Transverse colon (tissue), 4 donors: ENCODE results near the gene MYMK. TPM values are rescaled to one million over a fixed set of nuclear protein-coding genes. Genes with fewer than 3 reads are reported as not detected.

ENCODE experiments used
- DNase-seq: peaks from one replicate; pipeline ENCODE4 v3.0.0-alpha.2; 2019
- H3K27ac ChIP-seq, 4 donors: fragments of 200-600 bp; sonication (generic); 2 replicates each; pipeline ENCODE4 v1.5.1; 2016 to 2018; ENCODE audit warnings: inconsistent platforms in 4 of 4
- H3K27me3 ChIP-seq: fragments of 200-600 bp; sonication (generic); 2 replicates; pipeline ENCODE4 v1.5.1; 2017; ENCODE audit warnings: inconsistent platforms
- H3K36me3 ChIP-seq, 4 donors: fragments of 200-600 bp; sonication (generic); 2 replicates each; pipeline ENCODE4 v1.5.1; 2017 to 2019; ENCODE audit warnings: inconsistent platforms in 4 of 4
- H3K4me1 ChIP-seq, 4 donors: fragments of 200-600 bp; sonication (generic); 2 replicates each; pipeline ENCODE4 v1.5.1; 2017 to 2020; ENCODE audit warnings: inconsistent platforms in 4 of 4
- H3K4me3 ChIP-seq, 4 donors: fragments of 200-600 bp; sonication (generic); 1 replicate in 1 of 4; 2 replicates in 3 of 4; pipeline versions ENCODE4 v1.5.1 to v1.6.1; 2017 to 2019; ENCODE audit warnings: inconsistent platforms in 4 of 4
- H3K9me3 ChIP-seq, 2 donors: fragments of 200-600 bp; sonication (generic); 2 replicates each; pipeline ENCODE4 v1.5.1; 2017 to 2019; ENCODE audit warnings: inconsistent platforms in 2 of 2
- EP300 ChIP-seq: sonication (generic); formaldehyde crosslinking; IDR thresholded peaks from one replicate; pipeline ENCODE4 v1.6.1; 2017; ENCODE audit warnings: antibody characterized with exemption, low read depth
- POLR2A ChIP-seq: fragments of 450-650 bp; IDR thresholded peaks from one replicate; pipeline ENCODE4 v1.6.1; 2016; ENCODE audit warnings: antibody characterized with exemption, mild to moderate bottlenecking, moderate library complexity
- POLR2AphosphoS5 ChIP-seq, 3 donors: sonication (generic); formaldehyde crosslinking; IDR thresholded peaks; one replicate each; pipeline ENCODE4 v1.6.1; 2016; ENCODE audit warnings: antibody characterized with exemption in 3 of 3
- WGBS, 2 donors: methylation state at CpG; one replicate each; pipeline ENCODE4 v1.1.5; 2018; ENCODE audit warnings: low coverage in 1 of 2; 5-methylcytosine and 5-hydroxymethylcytosine counted together
- in situ Hi-C, 4 donors: fragments of 200-750 bp; cut with MboI; loops; one replicate each; pipeline versions ENCODE4 v1.15.0 to v1.15.1; 2017; ENCODE audit warnings: low sequenced_read_pairs in 3 of 4, low pct_ligation_motif_present in 1 of 4, low pct_unique_long_range_greater_than_20kb in 1 of 4
- intact Hi-C: fragments of 100-400 bp; cut with DNase I; formaldehyde crosslinking; loops from one replicate; pipeline ENCODE4 v1.15.1; 2023; ENCODE audit warnings: low total_unique reads
- total RNA-seq, 4 donors: library from RNA; depleted of rRNA; stranded (reverse); fragments of >200 nt; gene quantifications; one replicate each; pipeline ENCODE4 v1.1.0, GENCODE V29; 2016
- TF ChIP-seq, protein P1 (sequence below), 5 experiments: fragments of 200-600 bp in 3 of 5; fragments of 450-650 bp in 2 of 5; sonication (generic) in 3 of 5; IDR thresholded peaks; 1 replicate in 2 of 5; 2 replicates in 3 of 5; pipeline ENCODE4 v1.5.1; 2016 to 2017; ENCODE audit warnings: antibody characterized with exemption in 5 of 5, inconsistent platforms in 3 of 5, mild to moderate bottlenecking in 2 of 5, moderate library complexity in 1 of 5

MYMK gene
- total RNA-seq, 4 donors from 2014 or later: not detected

GRCh38 chr9:133545494-133546286 lies 20.9 kb upstream of the MYMK start:
- WGBS, 2 donors: 79 to 80% methylated on average over 10 to 25 of the region's 25 CpGs
- H3K27me3 ChIP-seq: no peaks in the 10 kb centered on the region
- in situ Hi-C loops (loop anchor here in 1 of 4 donors (25.0 kb wide), 1 partner anchor 167 kb away; no protein-coding TSS in a partner anchor), intact Hi-C loops (no loop called here)
- TF ChIP-seq, protein P1, sequence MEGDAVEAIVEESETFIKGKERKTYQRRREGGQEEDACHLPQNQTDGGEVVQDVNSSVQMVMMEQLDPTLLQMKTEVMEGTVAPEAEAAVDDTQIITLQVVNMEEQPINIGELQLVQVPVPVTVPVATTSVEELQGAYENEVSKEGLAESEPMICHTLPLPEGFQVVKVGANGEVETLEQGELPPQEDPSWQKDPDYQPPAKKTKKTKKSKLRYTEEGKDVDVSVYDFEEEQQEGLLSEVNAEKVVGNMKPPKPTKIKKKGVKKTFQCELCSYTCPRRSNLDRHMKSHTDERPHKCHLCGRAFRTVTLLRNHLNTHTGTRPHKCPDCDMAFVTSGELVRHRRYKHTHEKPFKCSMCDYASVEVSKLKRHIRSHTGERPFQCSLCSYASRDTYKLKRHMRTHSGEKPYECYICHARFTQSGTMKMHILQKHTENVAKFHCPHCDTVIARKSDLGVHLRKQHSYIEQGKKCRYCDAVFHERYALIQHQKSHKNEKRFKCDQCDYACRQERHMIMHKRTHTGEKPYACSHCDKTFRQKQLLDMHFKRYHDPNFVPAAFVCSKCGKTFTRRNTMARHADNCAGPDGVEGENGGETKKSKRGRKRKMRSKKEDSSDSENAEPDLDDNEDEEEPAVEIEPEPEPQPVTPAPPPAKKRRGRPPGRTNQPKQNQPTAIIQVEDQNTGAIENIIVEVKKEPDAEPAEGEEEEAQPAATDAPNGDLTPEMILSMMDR (IDR thresholded peaks at IDR 0.05): no peak
- no peak for TF ChIP-seq POLR2A
- TF ChIP-seq POLR2AphosphoS5 (IDR thresholded peaks at IDR 0.05): no peak
- no peak for TF ChIP-seq EP300
- no peaks in the 10 kb centered on the region for H3K36me3 ChIP-seq
- H3K4me1 ChIP-seq: no peaks in the 10 kb centered on the region
- H3K9me3 ChIP-seq: no peaks in the 10 kb centered on the region
- H3K27ac ChIP-seq: peak overlapping the region in 1 of 4 donors; percentile 12
- no peak overlapping the region for H3K4me3 ChIP-seq
- DNase-seq: no peak

GRCh38 chr9:133543772-133544467 lies 19.2 kb upstream of the MYMK start:
- no peaks in the 10 kb centered on the region for H3K9me3 ChIP-seq
- in situ Hi-C loops: loop anchor here in 1 of 4 donors (25.0 kb wide), 1 partner anchor 168 kb away; no protein-coding TSS in a partner anchor
- no peaks in the 10 kb centered on the region for H3K27me3 ChIP-seq
- H3K27ac ChIP-seq: no peak overlapping the region
- intact Hi-C loops: no loop called here
- H3K4me1 ChIP-seq: peaks cover 0 to 12% (median 6%) of the 10 kb centered on the region in 4 donors
- DNase-seq: no peak
- H3K4me3 ChIP-seq: no peak overlapping the region
- 82% methylated on average over 16 of the region's 16 CpGs; no CpG with 5 or more reads in 1 of the 2 donors for WGBS, 2 donors
- TF ChIP-seq POLR2A (no peak), POLR2AphosphoS5 (IDR thresholded peaks at IDR 0.05) (no peak), EP300 (no peak)
- TF ChIP-seq, protein P1 (IDR thresholded peaks at IDR 0.05): no peak
- H3K36me3 ChIP-seq: no peaks in the 10 kb centered on the region

DNA sequence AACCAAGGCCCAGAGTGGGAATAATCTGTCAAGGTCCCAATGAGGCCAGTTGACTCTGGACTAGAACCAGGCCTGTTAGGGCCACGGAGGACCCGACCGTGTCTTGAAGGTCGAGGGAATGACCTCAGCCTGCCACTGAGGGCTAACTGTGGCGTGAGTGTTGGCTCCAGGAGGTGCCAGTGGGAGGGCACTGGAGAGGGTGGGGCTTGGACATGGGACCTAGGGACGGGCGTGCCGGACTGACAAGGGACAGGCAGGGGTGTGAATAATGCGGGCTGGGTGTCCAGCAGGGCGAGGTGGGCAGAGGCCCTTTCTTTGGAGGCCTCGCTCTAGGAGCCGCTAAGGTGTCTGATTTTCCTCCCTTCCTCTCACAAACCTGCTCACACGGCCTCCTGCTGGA lies 17.2 kb upstream of the MYMK start:
- H3K36me3 ChIP-seq: no peaks in the 10 kb centered on the region
- in situ Hi-C loops (loop anchor here in 1 of 4 donors (25.0 kb wide), 1 partner anchor 170 kb away; no protein-coding TSS in a partner anchor), intact Hi-C loops (no loop called here)
- 81% methylated on average over 13 of the region's 13 CpGs; no CpG with 5 or more reads in 1 of the 2 donors for WGBS, 2 donors
- H3K27me3 ChIP-seq: no peaks in the 10 kb centered on the region
- H3K9me3 ChIP-seq: no peaks in the 10 kb centered on the region
- DNase-seq: no peak
- H3K4me1 ChIP-seq: peaks cover 0 to 12% (median 7%) of the 10 kb centered on the region in 4 donors
- H3K4me3 ChIP-seq: no peak overlapping the region
- no peak overlapping the region for H3K27ac ChIP-seq
- TF ChIP-seq, protein P1 (IDR thresholded peaks at IDR 0.05): no peak
- no peak for TF ChIP-seq POLR2AphosphoS5 (IDR thresholded peaks at IDR 0.05)
- TF ChIP-seq EP300: no peak
- TF ChIP-seq POLR2A: no peak

- no peak overlapping the region for H3K27ac ChIP-seq
Observed at GRCh38 chr9:133540698-133541025, 15.9 kb upstream of the MYMK start.

More at GRCh38 chr9:133540698-133541025, 15.9 kb upstream of the MYMK start:
- in situ Hi-C loops (loop anchor here in 1 of 4 donors (25.0 kb wide), 1 partner anchor 172 kb away; no protein-coding TSS in a partner anchor), intact Hi-C loops (no loop called here)
- H3K4me1 ChIP-seq: peaks cover 0 to 12% (median 7%) of the 10 kb centered on the region in 4 donors
- DNase-seq: no peak
- peaks cover 2% of the 10 kb centered on the region for H3K27me3 ChIP-seq
- H3K9me3 ChIP-seq: no peaks in the 10 kb centered on the region
- no peak overlapping the region for H3K4me3 ChIP-seq
- TF ChIP-seq EP300 (no peak), POLR2AphosphoS5 (IDR thresholded peaks at IDR 0.05) (no peak), POLR2A (no peak)
- TF ChIP-seq, protein P1 (IDR thresholded peaks at IDR 0.05): no peak
- no peaks in the 10 kb centered on the region for H3K36me3 ChIP-seq
- 75% methylated on average over 16 of the region's 18 CpGs; no CpG with 5 or more reads in 1 of the 2 donors for WGBS, 2 donors
